HG03066 (cell line): Measurements from ENCODE around the gene PCNX3.

Experiments
- ATAC-seq: cut with Tn5 transposase; IDR thresholded peaks from one replicate; pipeline ENCODE4 v1.9.1; 2021; ENCODE audit warnings: low read depth; ENCODE audit not compliant: unreplicated experiment

PCNX3 gene

DNA sequence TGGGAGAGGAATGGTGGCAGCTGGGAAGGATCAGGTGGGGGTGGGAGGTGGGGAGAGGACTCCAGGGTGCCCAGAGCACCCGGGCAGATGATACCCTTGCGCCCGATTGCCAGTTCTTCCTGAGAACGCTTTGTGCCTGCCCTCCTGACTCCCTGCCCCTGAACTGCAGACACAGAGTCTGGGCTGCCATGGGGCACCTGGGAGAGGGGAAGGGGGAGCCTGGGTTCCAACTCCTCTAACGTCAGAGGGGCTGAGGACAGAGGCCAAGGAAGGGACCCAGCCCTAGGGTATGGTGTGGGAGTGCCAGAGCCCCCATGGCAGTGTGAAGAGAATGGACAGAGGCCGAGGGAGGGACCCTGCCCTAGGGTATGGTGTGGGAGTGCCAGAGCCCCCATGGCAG is 19.1 kb upstream of the PCNX3 start:
- no peak for ATAC-seq

DNA sequence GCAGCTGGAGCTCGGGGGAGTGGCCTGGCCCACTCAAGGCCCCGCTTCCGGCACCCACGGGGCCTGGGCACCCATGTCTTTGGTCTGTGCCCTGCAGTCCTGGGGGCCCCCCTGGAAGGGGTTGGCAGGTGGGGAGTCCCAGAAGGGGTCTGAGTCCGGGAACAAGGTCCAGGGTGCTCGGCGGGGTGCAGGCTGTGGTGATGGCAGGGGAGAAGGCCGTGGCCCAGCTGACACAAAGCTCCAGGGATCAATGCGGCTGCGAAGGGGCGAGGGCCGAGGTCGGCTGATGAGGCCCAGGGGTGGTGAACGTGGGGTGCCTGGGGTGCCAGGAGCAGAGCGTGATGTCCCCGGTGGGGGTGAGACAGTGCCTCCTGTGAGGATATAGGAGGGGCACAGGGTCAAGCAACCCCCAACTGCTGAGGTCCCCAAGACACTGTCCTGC is 17.3 kb upstream of the PCNX3 start:
- ATAC-seq = no peak

DNA sequence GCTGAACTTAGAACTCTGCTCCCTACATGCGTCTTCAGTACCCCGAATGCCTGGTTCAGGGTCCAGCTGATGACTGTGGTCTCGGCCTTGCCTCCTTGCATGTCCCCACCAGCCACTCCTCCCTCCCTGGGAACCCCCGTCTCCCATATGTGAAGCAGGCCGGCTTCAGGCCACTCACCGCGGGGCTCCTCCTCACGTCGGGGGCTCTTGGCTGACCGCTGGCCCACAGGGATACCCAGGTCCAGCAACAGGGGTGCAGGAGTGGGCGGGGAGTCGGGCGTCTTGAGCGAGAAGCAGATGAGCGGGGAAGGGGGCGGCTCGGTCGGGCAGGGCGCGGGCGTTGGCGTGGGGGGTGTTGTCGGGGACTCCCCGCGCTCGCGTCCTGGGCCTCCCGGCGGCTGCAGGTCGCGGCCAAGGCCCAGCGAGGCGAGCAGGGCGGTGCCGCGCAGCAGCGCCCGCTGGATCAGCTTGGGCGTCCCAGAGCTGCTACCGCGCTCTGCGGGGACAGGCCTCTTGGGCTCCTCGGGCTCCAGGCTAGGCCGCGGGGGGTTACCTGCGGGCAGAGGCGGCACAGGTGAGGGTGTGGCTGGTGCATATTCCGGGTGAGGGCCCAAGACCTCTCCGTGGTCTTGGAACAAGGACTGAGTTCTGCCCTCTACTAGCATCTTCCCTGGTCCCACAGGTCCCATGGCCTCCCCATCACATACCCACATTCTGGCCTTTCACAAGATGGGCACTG is 16.2 kb upstream of the PCNX3 start:
- no peak for ATAC-seq

DNA sequence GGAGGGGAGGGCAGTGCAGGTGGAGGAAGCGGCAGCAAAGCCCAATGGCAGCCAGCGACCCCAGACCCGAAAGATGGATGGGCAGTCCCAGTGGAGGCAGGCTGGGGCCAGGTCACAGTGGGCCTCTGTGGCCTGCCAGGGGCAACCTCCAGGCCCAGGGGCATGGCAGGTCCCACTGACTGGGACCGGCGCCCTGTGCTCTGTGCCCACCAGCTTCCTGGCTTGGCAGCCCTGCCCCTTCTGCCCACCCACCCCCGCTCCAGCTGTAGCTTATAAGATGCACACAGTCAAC is 15.7 kb upstream of the PCNX3 start:
- ATAC-seq = no peak

DNA sequence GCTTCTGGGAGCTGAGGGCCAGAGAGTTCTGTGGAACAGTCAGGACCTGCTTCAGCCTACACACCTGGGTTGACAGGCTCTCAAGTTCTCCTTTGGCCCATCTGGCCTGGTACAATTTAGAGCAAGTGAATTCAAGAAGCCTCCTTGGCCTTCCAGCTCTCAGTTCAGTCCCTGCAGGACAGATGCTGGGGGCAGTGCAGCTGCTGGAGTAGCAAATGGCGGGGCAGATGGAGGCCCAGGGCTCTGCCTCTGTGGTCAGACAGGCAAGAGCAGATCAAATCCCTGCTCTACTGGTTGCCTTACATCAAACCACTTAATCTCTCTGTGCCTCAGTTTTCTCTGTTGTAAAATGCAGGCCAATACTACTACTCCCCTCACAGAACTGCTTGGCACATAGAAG is 11.3 kb upstream of the PCNX3 start:
- no peak for ATAC-seq

DNA sequence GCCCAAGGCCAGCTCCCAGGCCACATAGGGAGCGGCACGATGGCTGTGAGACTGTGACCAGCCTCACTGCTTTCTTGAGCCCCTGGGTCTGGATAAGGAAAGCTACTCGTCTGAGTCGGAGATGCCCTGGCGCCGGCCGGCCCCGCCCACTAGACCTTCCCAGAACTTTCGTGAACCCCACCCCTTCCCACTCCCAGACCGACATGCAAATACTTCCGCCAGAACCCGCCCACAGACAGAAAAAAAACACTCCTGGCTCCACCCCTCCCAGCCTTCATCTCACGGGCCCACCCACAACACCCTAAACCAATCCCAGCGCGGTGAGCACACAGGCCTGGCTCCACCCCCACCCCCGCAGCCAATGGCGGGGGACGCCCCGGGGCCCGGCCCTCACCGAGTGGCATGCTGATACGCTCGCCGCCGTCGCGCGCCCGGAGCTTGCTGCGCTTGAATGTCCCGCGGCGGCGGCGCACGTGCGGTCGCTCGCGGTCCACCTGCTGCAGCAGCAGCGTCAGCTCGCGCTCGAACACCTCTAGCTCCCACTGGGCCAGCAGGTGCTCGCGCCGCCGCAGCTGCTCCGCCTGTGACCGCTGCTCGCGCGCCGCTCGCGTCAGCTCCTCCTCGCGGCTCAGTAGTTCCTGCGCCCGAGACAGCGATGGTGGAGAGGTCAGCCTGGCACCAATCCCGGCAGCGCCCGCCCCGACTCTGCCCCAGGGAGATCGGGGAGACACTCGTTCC is 8.5 kb upstream of the PCNX3 start:
- no peak for ATAC-seq

DNA sequence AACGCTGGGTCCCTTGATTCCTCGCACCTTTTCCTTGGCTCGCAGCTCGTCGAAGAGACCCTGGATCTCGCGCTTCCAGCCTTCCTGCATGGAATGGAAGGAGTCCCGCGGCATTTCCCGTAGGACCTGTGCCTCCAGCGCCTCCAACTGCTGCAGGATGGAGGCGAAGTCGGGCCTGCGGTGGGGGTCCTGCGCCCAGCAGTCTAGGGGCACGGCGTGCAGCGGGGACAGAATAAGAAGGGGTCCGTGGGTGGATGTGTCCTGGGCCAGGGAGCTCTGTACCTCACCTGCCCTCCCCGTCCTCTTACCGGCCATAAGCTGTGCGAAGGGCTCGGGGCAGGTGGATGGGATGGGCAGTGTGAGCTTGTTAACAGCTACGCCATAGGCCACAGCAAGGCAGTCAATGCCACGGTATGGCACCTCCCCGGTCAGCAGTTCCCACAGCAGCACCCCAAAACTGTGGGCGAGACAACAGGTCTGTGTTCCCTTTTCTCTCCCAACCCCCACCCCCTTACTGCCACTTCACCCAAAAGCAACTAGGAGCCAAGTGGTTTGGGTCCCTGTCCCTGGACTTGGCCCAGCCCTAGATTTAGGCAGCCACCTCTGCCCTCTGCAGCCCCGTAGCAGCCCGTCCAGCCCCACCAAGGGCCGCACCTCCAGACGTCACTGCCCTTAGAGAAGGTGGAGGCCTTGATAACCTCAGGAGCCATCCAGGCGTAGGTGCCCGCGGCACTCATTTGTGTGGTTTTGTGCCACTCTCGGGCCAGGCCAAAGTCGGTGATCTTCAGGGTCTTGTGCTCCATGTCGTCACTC is 7.8 kb upstream of the PCNX3 start:
- ATAC-seq = no peak

DNA sequence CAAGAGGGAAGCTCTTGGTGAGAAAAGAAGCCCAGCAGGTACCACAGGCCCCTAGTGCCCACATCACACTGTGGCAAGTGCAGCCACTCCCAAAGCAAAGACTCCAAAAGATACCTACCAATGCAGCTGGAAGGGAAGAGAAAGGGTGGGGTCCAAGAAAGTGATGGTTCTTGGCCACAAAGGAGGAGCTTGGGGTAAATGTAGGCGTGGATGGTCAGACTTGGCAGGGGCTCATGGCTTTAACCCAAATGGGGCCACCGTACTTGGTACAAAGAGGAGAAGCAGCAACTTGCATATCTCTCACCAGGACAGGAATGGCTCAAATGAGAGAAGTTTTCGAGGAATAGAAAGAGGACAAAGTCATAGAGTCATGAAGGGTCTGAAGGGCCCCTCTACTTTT is 6.3 kb upstream of the PCNX3 start:
- no peak for ATAC-seq

DNA sequence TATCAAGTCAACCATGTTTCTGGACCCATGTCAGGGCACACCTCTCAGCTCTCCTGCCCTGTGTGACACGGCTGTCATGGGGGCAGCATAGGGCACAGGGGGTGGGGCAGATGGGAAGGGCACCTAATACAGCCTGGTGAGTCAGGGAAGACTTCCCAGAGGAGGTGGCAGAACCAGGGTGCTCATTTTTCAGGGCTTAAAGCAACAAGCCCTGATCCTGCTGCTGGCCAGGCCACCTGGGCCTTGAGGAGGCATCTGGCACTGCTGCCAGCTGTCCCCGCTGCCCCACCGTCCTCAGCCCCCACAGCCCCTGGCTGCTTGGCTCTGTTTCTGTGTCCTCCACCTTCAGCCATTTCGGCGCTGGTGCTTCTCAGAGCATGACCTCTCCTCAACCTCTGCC is 5.9 kb upstream of the PCNX3 start:
- ATAC-seq = no peak

DNA sequence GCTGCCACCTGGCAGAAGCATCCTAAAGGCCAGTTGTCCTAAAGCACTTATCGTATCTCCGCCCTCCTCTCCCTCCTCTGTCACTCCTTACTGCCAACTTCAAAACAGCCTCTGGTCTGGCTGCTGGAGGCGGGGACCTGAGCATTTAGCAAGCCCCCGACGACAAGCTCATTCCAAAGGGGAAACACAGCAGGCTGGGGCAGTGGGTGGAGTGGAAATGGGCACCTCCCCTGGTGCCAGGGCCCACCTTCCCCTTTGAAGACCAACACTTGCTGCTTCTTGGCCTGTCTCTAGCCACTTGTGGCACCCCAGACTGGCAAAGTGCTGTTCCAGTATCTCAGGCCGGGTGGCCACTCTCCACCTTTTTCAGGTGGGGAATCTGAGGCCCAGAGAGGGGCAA is 5.2 kb upstream of the PCNX3 start:
- ATAC-seq = no peak

DNA sequence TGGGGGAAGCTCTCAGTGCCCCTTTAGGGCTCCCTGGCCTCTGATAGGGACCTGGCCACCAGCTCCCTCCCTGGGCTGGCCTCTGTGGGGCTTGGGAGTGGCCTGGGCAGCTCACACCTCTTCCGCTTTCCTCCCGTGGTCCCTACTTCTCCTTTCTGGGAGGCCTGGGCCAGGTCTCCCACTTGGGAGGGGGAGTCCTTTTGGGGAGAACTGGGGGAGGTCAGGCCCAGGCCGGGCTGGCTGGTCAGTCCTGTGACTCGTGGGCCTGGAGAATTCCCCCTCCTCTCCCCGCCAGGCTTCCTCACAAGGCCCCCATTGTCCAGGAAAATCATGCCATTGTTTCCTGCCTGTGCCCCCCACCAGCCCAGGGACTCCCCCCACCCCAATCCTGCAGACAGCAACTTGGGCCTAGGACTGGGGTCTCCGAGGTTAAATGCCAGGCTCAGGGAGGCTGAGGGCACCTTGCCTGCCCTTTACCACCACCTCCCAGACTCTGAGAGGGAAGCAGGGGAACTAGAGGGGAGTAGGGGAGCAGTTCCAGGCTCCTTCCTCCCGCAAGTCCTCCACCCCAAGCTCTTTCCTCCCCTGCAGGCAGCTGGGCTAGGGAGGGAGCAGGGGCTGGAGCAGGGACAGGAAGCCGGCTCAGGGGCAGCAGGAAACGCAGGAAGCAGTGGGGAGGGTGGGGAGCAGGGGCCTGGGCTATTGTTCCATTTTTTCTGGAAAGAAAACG is 4.4 kb upstream of the PCNX3 start:
- no peak for ATAC-seq

DNA sequence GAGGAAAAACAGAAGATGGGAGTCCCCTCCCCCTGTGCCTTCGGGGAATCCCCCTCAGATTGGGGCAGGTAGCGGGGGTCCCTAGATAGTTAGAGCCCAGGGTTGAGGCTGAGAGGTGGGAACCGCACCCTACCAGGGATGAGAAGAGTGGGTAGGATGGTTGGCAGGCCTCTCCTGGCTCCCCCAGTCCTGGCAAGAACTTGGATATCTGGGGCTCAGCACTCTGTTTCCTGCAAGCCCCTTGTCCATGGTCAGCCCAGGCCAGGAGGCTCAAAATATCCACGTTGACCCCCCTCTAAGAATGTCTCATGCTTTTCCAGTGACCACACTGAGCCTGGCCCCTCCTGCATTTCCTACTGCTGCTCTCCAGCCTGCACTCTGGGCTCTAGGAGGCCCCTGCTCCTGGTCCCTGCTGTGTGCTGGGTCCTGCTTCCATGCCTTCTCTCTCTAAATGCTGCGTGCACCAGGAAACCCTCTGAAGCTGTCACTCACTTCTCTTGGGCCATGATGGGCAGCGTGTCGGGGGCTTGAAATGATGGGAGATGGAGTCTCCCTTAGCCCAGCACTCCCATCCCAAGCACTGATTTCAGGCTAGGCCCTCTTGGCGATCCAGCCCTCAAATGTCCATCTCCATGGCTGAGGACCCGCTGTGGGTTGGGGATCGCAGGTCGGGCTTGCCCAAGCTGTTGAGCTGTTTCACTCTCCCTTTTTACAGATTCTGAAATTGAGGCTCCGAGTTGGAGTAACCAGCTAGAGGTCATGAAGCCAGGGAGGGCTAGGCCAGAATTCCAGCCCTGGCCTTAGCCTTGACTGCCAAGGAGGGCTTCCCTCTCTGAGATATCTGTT is 3.6 kb upstream of the PCNX3 start:
- ATAC-seq = no peak

DNA sequence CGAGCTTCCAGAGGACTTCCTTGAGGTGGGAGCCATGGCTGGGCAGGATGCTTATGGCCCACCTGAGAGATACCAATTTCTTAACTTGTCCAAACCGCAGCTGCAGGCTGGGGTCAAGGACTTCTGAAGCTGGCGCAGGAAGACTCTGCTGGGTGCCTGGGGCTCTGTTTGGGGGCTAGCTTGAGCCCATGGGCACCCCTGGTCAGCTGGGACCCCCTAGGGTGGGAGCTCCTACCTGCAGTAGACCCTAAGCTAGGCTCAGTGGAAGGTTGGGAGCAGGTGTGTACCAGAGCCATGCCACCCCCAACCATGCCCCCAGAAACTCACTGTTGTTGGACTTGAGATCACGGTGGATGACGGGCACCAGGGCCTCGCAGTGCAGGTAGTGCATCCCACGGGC is 2.9 kb upstream of the PCNX3 start:
- no peak for ATAC-seq

DNA sequence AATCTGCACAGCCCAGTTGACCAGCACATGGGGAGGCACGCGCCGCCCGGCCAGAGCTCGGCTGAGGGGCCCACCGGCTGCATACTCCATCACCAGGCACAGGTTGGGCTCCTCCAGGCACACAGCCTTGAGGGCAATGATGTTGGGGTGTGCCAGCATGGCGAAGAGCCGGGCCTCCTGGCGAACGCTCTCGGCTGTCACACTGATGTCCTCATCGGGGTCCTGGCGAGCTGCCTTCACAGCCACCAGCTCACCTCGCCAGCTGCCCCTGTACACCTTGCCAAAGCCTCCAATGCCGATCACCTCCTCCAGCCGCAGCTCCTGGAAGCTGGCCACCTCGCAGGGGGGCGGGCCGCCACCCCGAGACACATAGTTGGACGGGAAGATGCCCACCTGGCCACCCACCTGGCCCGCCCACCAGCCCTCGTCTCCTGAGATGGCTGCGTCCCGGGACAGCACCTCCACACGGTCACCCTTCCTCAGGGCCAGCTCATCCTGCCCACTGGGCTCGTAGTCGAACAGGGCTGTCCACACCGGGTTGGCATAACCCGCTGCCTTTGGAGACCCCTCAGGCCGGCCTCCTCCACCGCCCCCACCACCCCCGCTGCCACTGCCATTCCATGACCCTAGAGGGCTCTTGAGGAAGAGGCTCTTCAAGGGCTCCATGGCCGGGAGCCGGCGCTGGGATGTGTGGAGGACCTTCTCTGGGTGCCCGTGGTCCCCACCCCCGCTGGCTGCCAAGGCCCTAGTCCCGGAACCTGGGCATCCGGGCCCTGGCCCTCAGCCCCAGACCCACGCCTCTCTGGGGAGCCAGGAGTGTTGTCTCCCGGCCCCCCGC is 2.3 kb upstream of the PCNX3 start:
- no peak for ATAC-seq

DNA sequence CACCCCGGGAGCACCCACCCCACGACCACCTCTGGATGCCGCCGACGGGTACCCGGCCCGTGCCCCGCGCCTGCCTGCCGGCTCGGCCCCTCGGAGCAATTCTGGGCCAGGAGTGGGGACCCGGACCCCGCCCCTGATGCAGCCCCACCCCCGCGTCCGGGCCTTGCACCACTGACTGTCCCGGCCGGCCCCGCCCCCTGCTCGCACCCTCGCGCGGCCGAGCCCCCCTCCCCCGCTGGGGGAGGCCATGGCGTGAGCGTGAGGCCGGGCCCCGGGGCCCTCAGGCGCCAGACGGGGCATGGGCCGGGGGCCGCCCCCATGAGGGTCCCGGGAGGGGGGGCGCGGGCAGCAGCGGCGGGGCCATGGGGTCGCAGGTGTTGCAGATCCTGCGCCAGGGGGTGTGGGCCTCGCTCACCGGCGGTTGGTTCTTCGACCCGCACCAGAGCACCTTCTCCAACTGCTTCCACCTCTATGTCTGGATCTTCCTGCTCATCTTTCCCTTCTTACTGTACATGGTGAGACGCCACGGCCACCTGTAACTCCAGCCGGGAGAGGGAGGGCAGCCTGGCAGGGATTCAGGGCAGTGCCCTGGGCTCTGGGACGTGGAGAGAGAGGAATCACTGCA is 486 bp downstream of the PCNX3 start:
- ATAC-seq = no peak

DNA sequence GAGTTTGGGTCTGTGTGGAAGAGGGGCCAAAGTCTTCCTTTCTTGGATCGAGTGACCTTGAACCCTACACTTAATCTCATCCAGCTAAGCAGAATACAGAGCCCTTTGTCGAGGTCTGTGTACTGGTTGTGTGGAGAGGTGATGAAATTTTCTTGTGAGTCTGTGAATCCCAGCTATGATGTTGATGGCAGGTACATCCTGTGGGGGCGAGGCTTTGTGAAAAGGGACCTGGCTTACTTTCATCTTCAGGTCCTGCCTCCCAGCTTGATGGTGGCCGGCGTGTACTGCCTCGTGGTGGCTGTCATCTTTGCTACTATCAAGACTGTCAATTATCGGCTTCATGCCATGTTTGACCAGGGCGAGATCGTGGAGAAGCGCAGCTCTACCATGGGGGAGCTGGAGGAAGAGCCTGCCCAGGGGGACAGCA is 1.0 kb downstream of the PCNX3 start:
- no peak for ATAC-seq

DNA sequence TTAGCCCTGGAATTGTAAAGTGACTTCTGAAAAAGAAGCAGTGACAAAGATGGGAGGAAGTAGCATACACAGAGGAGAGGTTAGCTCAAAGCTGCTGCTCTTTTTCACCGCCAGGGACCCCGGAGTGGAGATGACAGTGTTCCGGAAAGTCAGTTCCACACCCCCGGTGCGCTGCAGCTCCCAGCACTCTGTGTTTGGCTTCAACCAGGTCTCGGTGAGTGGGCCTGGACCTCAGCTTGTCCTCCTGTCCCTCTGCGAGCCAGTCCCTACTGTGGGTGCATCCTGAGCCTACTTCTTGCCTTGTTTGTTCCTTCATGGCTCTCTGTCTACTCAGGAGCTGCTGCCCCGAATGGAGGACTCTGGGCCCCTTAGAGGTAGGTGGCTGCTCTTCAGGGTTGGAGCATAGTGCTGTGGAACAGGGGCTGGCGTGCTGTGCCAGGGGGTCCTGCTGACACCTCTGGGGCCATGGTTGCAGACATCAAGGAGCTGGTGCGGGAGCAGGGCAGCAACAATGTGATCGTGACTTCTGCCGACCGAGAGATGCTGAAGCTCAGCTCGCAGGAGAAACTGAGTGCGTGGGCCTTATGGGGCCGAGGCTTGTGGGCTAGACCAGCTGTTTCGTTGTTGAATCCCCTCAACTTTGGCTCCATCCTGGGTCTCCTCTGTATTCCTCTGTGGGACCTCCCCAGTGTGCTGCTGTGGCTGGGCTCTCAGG is 1.7 kb downstream of the PCNX3 start:
- ATAC-seq = no peak
